ENCODE data around the gene ADAM15. TPM values are rescaled to one million over a fixed set of nuclear protein-coding genes. Genes with fewer than 3 reads are reported as not detected.

Gene ADAM15
- total and polyA plus RNA-seq, 4 donors: 49.5 to 233 (median 160) TPM

DNA sequence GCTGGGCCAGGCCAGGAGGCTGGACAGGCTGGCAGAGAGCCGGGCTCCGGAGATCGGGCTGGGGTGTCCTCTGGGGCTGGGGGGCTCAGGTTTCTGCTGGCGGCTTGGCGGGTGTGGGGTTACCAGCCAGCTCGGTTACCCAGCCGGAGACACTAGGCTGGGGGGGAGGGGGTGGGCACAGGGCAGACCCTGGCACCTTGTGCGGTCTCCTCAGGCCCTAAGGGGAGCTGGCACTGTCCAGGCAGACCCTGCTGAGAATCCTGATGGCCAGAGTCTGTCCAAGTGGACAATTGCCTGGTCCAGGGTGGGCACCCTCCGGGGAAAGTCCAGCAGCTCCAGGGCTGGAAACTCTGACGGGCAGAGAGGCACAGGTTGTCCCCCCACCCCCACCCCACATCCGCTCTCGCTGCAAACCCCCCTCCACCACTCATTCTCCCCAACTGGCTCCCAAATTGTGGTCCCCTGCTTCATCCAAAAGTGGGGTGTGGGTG, 41.9 kb upstream of the ADAM15 start:
- DNase-seq (no peak), ATAC-seq (ENCODE audit: insufficient read depth, low FRiP score) (no peak)
- peak overlapping the region in 1 of 2 donors; percentile 41 for H3K27ac ChIP-seq (ENCODE audit: low read depth in 1 of 2, low read length in 1 of 2)
- TF ChIP-seq, protein P1, sequence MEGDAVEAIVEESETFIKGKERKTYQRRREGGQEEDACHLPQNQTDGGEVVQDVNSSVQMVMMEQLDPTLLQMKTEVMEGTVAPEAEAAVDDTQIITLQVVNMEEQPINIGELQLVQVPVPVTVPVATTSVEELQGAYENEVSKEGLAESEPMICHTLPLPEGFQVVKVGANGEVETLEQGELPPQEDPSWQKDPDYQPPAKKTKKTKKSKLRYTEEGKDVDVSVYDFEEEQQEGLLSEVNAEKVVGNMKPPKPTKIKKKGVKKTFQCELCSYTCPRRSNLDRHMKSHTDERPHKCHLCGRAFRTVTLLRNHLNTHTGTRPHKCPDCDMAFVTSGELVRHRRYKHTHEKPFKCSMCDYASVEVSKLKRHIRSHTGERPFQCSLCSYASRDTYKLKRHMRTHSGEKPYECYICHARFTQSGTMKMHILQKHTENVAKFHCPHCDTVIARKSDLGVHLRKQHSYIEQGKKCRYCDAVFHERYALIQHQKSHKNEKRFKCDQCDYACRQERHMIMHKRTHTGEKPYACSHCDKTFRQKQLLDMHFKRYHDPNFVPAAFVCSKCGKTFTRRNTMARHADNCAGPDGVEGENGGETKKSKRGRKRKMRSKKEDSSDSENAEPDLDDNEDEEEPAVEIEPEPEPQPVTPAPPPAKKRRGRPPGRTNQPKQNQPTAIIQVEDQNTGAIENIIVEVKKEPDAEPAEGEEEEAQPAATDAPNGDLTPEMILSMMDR (IDR thresholded peaks at IDR 0.05; ENCODE audit: control extremely low read depth, extremely low read depth): no peak
- no peaks in the 10 kb centered on the region for H3K27me3 ChIP-seq (ENCODE audit: control insufficient read depth in 3 of 3, insufficient read depth in 3 of 3, low read length in 2 of 3)
- 71 to 74% methylated on average over 8 to 12 of the region's 12 CpGs for WGBS, 2 donors
- H3K9me3 ChIP-seq (ENCODE audit: control insufficient read depth in 4 of 4, insufficient read depth in 3 of 4, low read length in 3 of 4): no peaks in the 10 kb centered on the region
- peaks cover 0 to 6% (median 0%) of the 10 kb centered on the region in 4 donors for H3K36me3 ChIP-seq (ENCODE audit: control insufficient read depth in 4 of 4, insufficient read depth in 4 of 4, low read length in 4 of 4)
- peaks cover 4 to 58% (median 22%) of the 10 kb centered on the region in 5 donors for H3K4me1 ChIP-seq (ENCODE audit: control insufficient read depth in 5 of 5, insufficient read depth in 5 of 5, low read length in 5 of 5)
- H3K4me3 ChIP-seq: peak overlapping the region; percentile 11
- no peak overlapping the region for H3K9ac ChIP-seq (ENCODE audit: insufficient read depth in 1 of 2, low read length in 2 of 2)

DNA sequence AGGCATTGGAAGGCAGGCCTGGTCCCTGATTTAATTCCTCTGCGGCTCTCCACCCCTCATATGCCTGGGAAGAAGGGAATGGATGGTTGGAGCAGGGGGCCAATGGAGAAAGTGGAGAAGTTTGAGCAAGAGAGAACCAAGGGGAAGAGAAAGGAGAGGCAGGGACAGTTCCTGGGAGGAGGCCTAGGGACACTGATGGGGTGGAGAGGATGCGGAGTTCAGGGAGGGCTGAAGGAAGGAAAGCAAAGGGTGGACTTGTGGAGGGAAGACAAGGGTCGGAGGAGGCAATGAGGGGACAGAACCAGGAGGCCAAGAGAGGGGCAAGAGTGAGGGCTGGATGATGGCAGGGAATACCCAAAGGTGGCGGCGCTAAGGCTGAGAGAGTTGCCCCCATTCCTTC, 41.4 kb upstream of the ADAM15 start:
- Histone ChIP-seq H3K27ac (ENCODE audit: low read depth in 1 of 2, low read length in 1 of 2) (peak overlapping the region in 1 of 2 donors; percentile 26), H3K36me3 (ENCODE audit: control insufficient read depth in 4 of 4, insufficient read depth in 4 of 4, low read length in 4 of 4) (peaks cover 0 to 9% (median 0%) of the 10 kb centered on the region in 4 donors), H3K4me1 (ENCODE audit: control insufficient read depth in 5 of 5, insufficient read depth in 5 of 5, low read length in 5 of 5) (peaks cover 2 to 53% (median 17%) of the 10 kb centered on the region in 5 donors), H3K9me3 (ENCODE audit: control insufficient read depth in 4 of 4, insufficient read depth in 3 of 4, low read length in 3 of 4) (no peaks in the 10 kb centered on the region), H3K27me3 (ENCODE audit: control insufficient read depth in 3 of 3, insufficient read depth in 3 of 3, low read length in 2 of 3) (no peaks in the 10 kb centered on the region), H3K4me3 (no peak overlapping the region), H3K9ac (ENCODE audit: insufficient read depth in 1 of 2, low read length in 2 of 2) (no peak overlapping the region)
- ATAC-seq (ENCODE audit: insufficient read depth, low FRiP score) (no peak), DNase-seq (no peak)
- WGBS, 2 donors: 78 to 87% methylated on average over 5 of the region's 5 CpGs
- TF ChIP-seq, protein P1 (IDR thresholded peaks at IDR 0.05; ENCODE audit: control extremely low read depth, extremely low read depth): no peak

DNA sequence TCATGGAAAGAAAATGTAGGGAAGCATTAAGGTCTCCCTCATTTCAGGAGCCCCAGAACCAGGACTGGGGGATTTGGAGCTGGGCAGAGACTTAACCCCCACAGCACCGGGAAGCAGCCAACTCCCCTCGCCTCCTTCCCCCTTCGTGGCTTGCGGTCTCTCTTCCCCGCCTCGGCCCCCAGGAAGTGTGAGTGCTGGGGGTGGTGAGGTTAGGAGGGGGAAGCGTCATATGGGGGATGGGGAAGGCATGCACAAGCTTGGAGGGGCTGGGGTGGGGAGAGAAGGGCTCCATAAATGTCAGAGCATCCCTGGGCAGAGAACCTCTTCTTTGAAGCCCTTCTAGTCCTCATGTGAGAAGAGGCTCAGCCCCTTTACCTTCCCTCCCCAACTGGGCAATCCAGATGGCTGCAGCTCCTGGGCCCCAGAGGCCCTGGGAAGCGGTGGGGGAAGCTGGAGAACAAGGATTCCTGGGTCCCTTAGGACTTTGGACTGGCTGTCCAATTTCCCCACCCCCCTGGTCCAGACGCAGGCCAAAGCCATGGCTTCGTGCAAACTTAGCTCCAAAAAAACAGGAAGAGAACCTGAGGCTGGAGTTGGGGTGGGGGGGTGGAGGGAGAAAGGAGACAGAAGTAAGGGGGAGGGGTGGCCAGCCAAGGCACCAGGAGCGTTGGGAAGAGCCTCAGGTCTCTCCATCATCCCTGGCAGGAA, 40.8 kb upstream of the ADAM15 start:
- WGBS, 2 donors: 32 to 53% methylated on average over 5 to 11 of the region's 11 CpGs
- Histone ChIP-seq H3K36me3 (ENCODE audit: control insufficient read depth in 4 of 4, insufficient read depth in 4 of 4, low read length in 4 of 4) (peaks cover 0 to 15% (median 0%) of the 10 kb centered on the region in 4 donors), H3K4me1 (ENCODE audit: control insufficient read depth in 5 of 5, insufficient read depth in 5 of 5, low read length in 5 of 5) (peaks cover 2 to 48% (median 17%) of the 10 kb centered on the region in 5 donors), H3K9me3 (ENCODE audit: control insufficient read depth in 4 of 4, insufficient read depth in 3 of 4, low read length in 3 of 4) (no peaks in the 10 kb centered on the region), H3K27ac (ENCODE audit: low read depth in 1 of 2, low read length in 1 of 2) (peak overlapping the region in 1 of 2 donors; percentile 37), H3K4me3 (no peak overlapping the region), H3K27me3 (ENCODE audit: control insufficient read depth in 3 of 3, insufficient read depth in 3 of 3, low read length in 2 of 3) (no peaks in the 10 kb centered on the region), H3K9ac (ENCODE audit: insufficient read depth in 1 of 2, low read length in 2 of 2) (no peak overlapping the region)
- TF ChIP-seq, protein P1 (IDR thresholded peaks at IDR 0.05; ENCODE audit: control extremely low read depth, extremely low read depth): no peak
- ATAC-seq (ENCODE audit: insufficient read depth, low FRiP score): no peak
- DNase-seq: no peak

Measured in lung (tissue), 12 donors.